Activated CD4-positive, alpha-beta T cell treated with anti-CD3 and anti-CD28 coated beads for 48 hours (primary cell): ENCODE measurements around the gene PTPN2.
"Not testable (repeated sequence)": the region's sequence is repeated elsewhere in the genome, so short reads cannot be mapped to it uniquely, and the experiment has no call there.

Experiments used
- DNase-seq: peaks from one replicate; pipeline ENCODE4 v3.0.0-alpha.2; 2020

The PTPN2 gene

GRCh38 chr18:12820506-12820905 lies 63.5 kb downstream of the PTPN2 start:
- no peak for DNase-seq

GRCh38 chr18:12819841-12820240 lies 64.2 kb downstream of the PTPN2 start:
- no peak for DNase-seq

GRCh38 chr18:12819322-12819721 lies 64.7 kb downstream of the PTPN2 start:
- peak; percentile 15 for DNase-seq

- no peak for DNase-seq
Measured at GRCh38 chr18:12818243-12818642, 65.8 kb downstream of the PTPN2 start.

GRCh38 chr18:12816451-12816850 lies 67.6 kb downstream of the PTPN2 start:
- no peak for DNase-seq

GRCh38 chr18:12811191-12811950 lies 72.7 kb downstream of the PTPN2 start:
- peak; percentile 48 for DNase-seq

- no peak for DNase-seq
Measured at GRCh38 chr18:12803069-12803936, 80.7 kb downstream of the PTPN2 start.

- no peak for DNase-seq
Measured at GRCh38 chr18:12802538-12802937, 81.5 kb downstream of the PTPN2 start.

GRCh38 chr18:12796448-12796847 lies 87.6 kb downstream of the PTPN2 start:
- no peak for DNase-seq

- peak; percentile 15 for DNase-seq
Measured at GRCh38 chr18:12791610-12792009, 92.4 kb downstream of the PTPN2 start.

GRCh38 chr18:12786669-12787068 lies 97.4 kb downstream of the PTPN2 start:
- DNase-seq: no peak

- no peak for DNase-seq
Measured at GRCh38 chr18:12783524-12783923, 100.5 kb downstream of the PTPN2 start.

- no peak for DNase-seq
Measured at GRCh38 chr18:12782521-12782920, 101.5 kb downstream of the PTPN2 start.

- DNase-seq: no peak
Measured at GRCh38 chr18:12779456-12779855, 104.6 kb downstream of the PTPN2 start.

GRCh38 chr18:12779043-12779442 lies 105.0 kb downstream of the PTPN2 start:
- no peak for DNase-seq

GRCh38 chr18:12777500-12777944 lies 106.5 kb downstream of the PTPN2 start:
- DNase-seq: no peak

GRCh38 chr18:12776821-12777471 lies 107.1 kb downstream of the PTPN2 start:
- DNase-seq: no peak

- not testable (repeated sequence) for DNase-seq
Measured at GRCh38 chr18:12776415-12776814, 107.6 kb downstream of the PTPN2 start.

- DNase-seq: peak; percentile 9
Measured at GRCh38 chr18:12774982-12775381, 109.1 kb downstream of the PTPN2 start.

- no peak for DNase-seq
Measured at GRCh38 chr18:12773369-12773768, 110.7 kb downstream of the PTPN2 start.

- DNase-seq: no peak
Measured at GRCh38 chr18:12772111-12772510, 111.9 kb downstream of the PTPN2 start.

- DNase-seq: no peak
Measured at GRCh38 chr18:12770469-12771219, 113.4 kb downstream of the PTPN2 start.
